ENCODE measurements around the gene AGTPBP1. TPM values are rescaled to one million over a fixed set of nuclear protein-coding genes. Genes with fewer than 3 reads are reported as not detected.
A peak's percentile ranks its signal among the peaks of the same experiment; 100 is the strongest.

Gene AGTPBP1
- total RNA-seq, 1 donor from 2014 or later: 18.0 TPM

DNA sequence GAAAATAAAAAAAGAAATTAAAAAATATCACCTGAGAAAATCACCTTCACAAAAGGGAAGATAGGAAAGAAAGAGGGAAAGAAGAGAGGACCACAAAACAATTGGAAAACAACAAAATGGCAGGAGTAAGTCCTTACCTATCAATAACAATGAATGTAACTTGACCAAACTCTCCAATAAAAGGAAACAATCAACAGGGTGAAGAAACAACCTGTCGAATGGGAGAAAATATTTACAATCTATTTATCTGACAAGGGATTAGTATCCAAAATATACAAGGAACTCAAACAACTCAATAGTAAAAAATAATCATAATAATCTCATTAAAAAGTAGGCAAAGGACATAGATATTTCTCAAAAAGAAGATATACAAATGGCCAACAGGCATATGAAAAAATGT, 135.8 kb downstream of the AGTPBP1 start:
- H3K4me1 Mint-ChIP-seq (ENCODE audit: unreplicated experiment): peaks cover 7% of the 10 kb centered on the region
- H3K36me3 Mint-ChIP-seq (ENCODE audit: unreplicated experiment): peaks cover 15% of the 10 kb centered on the region
- H3K9me3 Mint-ChIP-seq (ENCODE audit: unreplicated experiment): peaks cover 4% of the 10 kb centered on the region
- H3K27ac Mint-ChIP-seq (ENCODE audit: unreplicated experiment): no peak overlapping the region
- TF ChIP-seq, protein P1, sequence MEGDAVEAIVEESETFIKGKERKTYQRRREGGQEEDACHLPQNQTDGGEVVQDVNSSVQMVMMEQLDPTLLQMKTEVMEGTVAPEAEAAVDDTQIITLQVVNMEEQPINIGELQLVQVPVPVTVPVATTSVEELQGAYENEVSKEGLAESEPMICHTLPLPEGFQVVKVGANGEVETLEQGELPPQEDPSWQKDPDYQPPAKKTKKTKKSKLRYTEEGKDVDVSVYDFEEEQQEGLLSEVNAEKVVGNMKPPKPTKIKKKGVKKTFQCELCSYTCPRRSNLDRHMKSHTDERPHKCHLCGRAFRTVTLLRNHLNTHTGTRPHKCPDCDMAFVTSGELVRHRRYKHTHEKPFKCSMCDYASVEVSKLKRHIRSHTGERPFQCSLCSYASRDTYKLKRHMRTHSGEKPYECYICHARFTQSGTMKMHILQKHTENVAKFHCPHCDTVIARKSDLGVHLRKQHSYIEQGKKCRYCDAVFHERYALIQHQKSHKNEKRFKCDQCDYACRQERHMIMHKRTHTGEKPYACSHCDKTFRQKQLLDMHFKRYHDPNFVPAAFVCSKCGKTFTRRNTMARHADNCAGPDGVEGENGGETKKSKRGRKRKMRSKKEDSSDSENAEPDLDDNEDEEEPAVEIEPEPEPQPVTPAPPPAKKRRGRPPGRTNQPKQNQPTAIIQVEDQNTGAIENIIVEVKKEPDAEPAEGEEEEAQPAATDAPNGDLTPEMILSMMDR (IDR thresholded peaks at IDR 0.05): no peak
- DNase-seq (ENCODE audit: extremely low spot score, unreplicated experiment): no peak
- no peak overlapping the region for H3K4me3 Mint-ChIP-seq (ENCODE audit: unreplicated experiment)
- H3K27me3 Mint-ChIP-seq (ENCODE audit: unreplicated experiment): no peaks in the 10 kb centered on the region

DNA sequence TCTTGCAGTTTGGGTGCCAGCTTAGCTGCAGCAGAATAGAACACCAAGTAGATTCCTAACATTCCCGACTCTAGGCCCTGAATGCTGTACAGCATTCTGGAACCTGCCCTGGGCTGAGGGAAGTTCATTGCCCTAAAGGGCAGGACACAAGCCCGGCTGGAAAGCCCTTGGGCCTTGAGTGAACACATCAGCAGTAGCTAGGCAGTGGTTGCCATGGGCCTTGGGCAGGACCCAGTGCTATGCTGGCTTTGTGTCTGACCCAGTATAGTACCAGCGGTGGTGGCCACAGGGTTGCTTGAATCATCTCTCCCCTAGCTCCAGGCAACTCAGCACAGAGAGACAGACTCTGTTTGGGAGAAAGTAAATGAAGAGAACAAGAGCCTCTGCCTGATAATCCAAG, 137.8 kb downstream of the AGTPBP1 start:
- H3K9me3 Mint-ChIP-seq (ENCODE audit: unreplicated experiment): peaks cover 4% of the 10 kb centered on the region
- no peaks in the 10 kb centered on the region for H3K27me3 Mint-ChIP-seq (ENCODE audit: unreplicated experiment)
- no peak for DNase-seq (ENCODE audit: extremely low spot score, unreplicated experiment)
- peaks cover 15% of the 10 kb centered on the region for H3K36me3 Mint-ChIP-seq (ENCODE audit: unreplicated experiment)
- H3K4me3 Mint-ChIP-seq (ENCODE audit: unreplicated experiment): no peak overlapping the region
- peaks cover 11% of the 10 kb centered on the region for H3K4me1 Mint-ChIP-seq (ENCODE audit: unreplicated experiment)
- no peak overlapping the region for H3K27ac Mint-ChIP-seq (ENCODE audit: unreplicated experiment)
- TF ChIP-seq, protein P1 (IDR thresholded peaks at IDR 0.05): no peak

DNA sequence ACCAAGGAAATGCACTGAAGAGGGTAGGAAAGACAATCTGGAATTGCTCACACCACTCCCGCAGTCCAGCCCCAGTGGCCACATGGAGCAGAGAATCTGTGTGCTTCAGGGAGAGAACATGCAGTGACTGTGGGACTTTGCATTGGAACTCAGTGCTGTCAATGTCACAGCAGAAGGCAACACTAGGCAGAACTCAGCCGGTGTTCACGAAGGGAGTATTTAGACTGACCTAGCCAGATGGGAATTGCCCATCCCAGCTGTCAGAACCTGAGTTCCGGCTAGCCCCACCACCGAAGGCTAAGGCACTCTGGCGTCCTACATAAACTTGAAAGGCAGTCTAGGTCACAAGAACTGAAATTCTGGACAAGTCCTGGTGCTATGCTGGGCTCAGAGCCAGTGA, 139.0 kb downstream of the AGTPBP1 start:
- H3K27ac Mint-ChIP-seq (ENCODE audit: unreplicated experiment): no peak overlapping the region
- peaks cover 4% of the 10 kb centered on the region for H3K9me3 Mint-ChIP-seq (ENCODE audit: unreplicated experiment)
- H3K4me3 Mint-ChIP-seq (ENCODE audit: unreplicated experiment): no peak overlapping the region
- H3K27me3 Mint-ChIP-seq (ENCODE audit: unreplicated experiment): no peaks in the 10 kb centered on the region
- DNase-seq (ENCODE audit: extremely low spot score, unreplicated experiment): no peak
- H3K4me1 Mint-ChIP-seq (ENCODE audit: unreplicated experiment): peaks cover 11% of the 10 kb centered on the region
- TF ChIP-seq, protein P1 (IDR thresholded peaks at IDR 0.05): no peak
- peaks cover 15% of the 10 kb centered on the region for H3K36me3 Mint-ChIP-seq (ENCODE audit: unreplicated experiment)

DNA sequence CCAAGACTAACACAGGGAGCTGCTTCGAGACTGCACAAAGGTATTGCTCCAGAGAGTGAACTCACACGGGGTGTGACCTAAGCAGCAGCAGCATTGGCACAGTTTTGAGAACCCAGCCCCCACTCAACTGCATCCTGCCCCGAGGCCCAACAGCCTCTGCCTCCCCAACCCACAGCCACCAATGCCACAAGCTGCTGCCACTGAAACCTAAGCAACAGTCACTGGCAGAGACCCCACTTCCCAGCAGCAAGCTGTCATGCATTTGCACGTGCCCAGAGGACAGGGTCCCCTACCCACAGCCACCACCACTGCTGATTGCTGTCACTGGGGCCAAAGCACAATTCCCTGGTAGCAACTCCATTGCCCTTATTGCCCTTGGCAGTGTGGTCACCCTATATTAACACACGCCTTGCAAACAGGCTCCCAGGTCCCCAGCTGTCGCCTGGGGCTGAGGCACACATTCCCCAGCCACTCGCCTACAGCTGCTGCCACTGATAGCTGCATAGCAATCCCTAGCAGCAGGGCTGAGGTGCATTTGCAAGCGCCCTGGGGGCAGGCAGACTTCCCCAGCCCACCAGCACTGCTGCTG, 141.0 kb downstream of the AGTPBP1 start:
- Mint-ChIP-seq H3K27ac (ENCODE audit: unreplicated experiment) (no peak overlapping the region), H3K9me3 (ENCODE audit: unreplicated experiment) (peaks cover 4% of the 10 kb centered on the region), H3K27me3 (ENCODE audit: unreplicated experiment) (no peaks in the 10 kb centered on the region), H3K36me3 (ENCODE audit: unreplicated experiment) (peaks cover 15% of the 10 kb centered on the region), H3K4me3 (ENCODE audit: unreplicated experiment) (no peak overlapping the region), H3K4me1 (ENCODE audit: unreplicated experiment) (peaks cover 11% of the 10 kb centered on the region)
- TF ChIP-seq, protein P1 (IDR thresholded peaks at IDR 0.05): no peak
- DNase-seq (ENCODE audit: extremely low spot score, unreplicated experiment): no peak

DNA sequence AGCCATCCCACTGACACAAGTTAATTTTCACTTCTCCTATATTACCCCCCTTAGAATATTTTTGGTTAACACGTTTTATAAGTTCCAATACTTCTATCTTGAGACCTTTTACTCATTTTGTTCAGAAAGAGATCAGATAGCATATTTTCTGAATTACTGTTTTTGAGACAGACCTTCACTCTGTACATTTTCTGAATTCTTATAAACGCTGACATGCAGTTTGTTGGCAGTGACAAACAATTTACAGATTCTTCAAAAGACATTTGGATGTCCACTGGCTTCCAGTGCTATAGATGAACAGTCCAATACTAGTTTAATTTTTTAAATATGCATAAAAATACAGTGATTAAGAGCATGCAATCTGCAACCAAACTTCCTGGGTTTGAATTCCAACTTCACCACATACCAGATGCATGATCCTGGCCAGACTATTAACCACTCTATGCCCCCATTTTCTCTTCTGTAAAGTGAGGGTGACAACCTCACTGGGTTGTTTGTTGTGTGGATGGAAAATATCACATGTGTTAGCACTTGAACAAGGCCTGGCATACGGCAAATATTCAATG, 142.1 kb downstream of the AGTPBP1 start:
- peaks cover 11% of the 10 kb centered on the region for H3K4me1 Mint-ChIP-seq (ENCODE audit: unreplicated experiment)
- peak overlapping the region; percentile 19 for H3K27ac Mint-ChIP-seq (ENCODE audit: unreplicated experiment)
- TF ChIP-seq, protein P1 (IDR thresholded peaks at IDR 0.05): no peak
- peaks cover 4% of the 10 kb centered on the region for H3K9me3 Mint-ChIP-seq (ENCODE audit: unreplicated experiment)
- H3K36me3 Mint-ChIP-seq (ENCODE audit: unreplicated experiment): peaks cover 21% of the 10 kb centered on the region
- no peak for DNase-seq (ENCODE audit: extremely low spot score, unreplicated experiment)
- H3K27me3 Mint-ChIP-seq (ENCODE audit: unreplicated experiment): no peaks in the 10 kb centered on the region
- H3K4me3 Mint-ChIP-seq (ENCODE audit: unreplicated experiment): no peak overlapping the region
